Measurements from ENCODE around the gene TOM1L1.

DNA sequence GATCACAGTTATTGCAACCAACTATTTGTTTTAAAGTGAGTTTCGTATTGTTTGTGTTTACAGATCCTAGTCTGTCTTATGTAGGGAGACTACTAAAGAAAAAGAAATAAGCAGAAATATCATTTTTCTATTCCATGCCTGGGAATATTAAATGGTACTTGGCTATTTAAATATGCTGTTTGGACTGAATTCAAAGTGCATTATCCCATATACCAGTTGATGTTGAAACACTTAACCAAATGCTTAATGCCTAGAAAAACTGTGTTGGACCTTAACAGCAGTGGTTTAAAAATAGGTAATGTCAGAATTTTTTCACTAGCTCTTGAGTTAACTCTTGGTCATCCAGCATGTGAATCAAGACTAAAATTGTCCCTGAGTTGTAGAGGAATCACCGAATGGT lies 37.5 kb upstream of the TOM1L1 start:
- no peak for TF ChIP-seq EZH2phosphoT487 (IDR thresholded peaks at IDR 0.05; ENCODE audit: low read depth)
- TF ChIP-seq, protein P1, sequence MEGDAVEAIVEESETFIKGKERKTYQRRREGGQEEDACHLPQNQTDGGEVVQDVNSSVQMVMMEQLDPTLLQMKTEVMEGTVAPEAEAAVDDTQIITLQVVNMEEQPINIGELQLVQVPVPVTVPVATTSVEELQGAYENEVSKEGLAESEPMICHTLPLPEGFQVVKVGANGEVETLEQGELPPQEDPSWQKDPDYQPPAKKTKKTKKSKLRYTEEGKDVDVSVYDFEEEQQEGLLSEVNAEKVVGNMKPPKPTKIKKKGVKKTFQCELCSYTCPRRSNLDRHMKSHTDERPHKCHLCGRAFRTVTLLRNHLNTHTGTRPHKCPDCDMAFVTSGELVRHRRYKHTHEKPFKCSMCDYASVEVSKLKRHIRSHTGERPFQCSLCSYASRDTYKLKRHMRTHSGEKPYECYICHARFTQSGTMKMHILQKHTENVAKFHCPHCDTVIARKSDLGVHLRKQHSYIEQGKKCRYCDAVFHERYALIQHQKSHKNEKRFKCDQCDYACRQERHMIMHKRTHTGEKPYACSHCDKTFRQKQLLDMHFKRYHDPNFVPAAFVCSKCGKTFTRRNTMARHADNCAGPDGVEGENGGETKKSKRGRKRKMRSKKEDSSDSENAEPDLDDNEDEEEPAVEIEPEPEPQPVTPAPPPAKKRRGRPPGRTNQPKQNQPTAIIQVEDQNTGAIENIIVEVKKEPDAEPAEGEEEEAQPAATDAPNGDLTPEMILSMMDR (IDR thresholded peaks at IDR 0.05; ENCODE audit: low read depth, low read length) = no peak
